ENCODE measurements around the gene KIF4A. TPM values are rescaled to one million over a fixed set of nuclear protein-coding genes. Genes with fewer than 3 reads are reported as not detected.

Gene KIF4A
- total and polyA plus RNA-seq, 2 of the 13 experiments (the other 11 are each of a cell fraction or from before 2014, with no cell fraction given), result 9.4 to 28.2 TPM

- no peak for TF ChIP-seq HINFP (CRISPR knock-in tag; IDR thresholded peaks at IDR 0.05; ENCODE audit: low read depth)
- TF ChIP-seq SMARCC2 (IDR thresholded peaks at IDR 0.05), result no peak
- TF ChIP-seq ZNF652 (CRISPR knock-in tag; IDR thresholded peaks at IDR 0.05; ENCODE audit: borderline replicate concordance, low read depth), result no peak
- no peak for TF ChIP-seq HNF1A (IDR thresholded peaks at IDR 0.05; ENCODE audit: low read depth)
- no peak for TF ChIP-seq HNF1A (CRISPR knock-in tag; IDR thresholded peaks at IDR 0.05; ENCODE audit: borderline replicate concordance)
- TF ChIP-seq PRPF4 (IDR thresholded peaks at IDR 0.05; ENCODE audit: low read depth, low read length, poor library complexity, severe bottlenecking), result no peak
- TF ChIP-seq DBP (CRISPR knock-in tag; IDR thresholded peaks at IDR 0.05; ENCODE audit: not compliant biosample characterization), result no peak
Observed at GRCh38 chrX:70445951-70446350, 156.0 kb downstream of the KIF4A start (continued).

All from HepG2 (cell line).